GM12878 (cell line): Measurements from ENCODE around the gene TEKT2. TPM values are rescaled to one million over a fixed set of nuclear protein-coding genes. Genes with fewer than 3 reads are reported as not detected.

Source experiments
- ATAC-seq: fragments of 200-7000 bp; cut with Tn5 transposase; 3 replicates; pipeline ENCODE4 v1.9.1; 2020; ENCODE audit warnings: mild to moderate bottlenecking, moderate library complexity
- BruUV-seq: library from RNA; stranded (reverse); fragments of 400-500 nt; replicated peaks from 2 replicates; lab custom pipeline; 2021; lab: Mats Ljungman, UMichigan
- CTCF ChIA-PET: fragments of 300-600 bp; sonication (Branson Sonifier 250); formaldehyde crosslinking; extraction: SDS; loops from one replicate; lab custom pipeline; 2021; ENCODE audit warnings: inconsistent platforms; lab: Yijun Ruan, JAX
- POLR2A ChIA-PET: fragments of 350-600 bp; formaldehyde crosslinking; extraction: SDS; loops from one replicate; lab custom pipeline; 2021; ENCODE audit warnings: inconsistent platforms; lab: Charles Lee
- RAD21 ChIA-PET: fragments of 300-600 bp; sonication (Branson Sonifier 250); formaldehyde crosslinking; loops from one replicate; lab custom pipeline; 2023; ENCODE audit warnings: antibody characterized with exemption; ENCODE audit not compliant: unreplicated experiment; lab: Charles Lee
- SMC1A ChIA-PET: fragments of 300-600 bp; sonication (Branson Sonifier 250); formaldehyde crosslinking; loops from one replicate; lab custom pipeline; 2023; ENCODE audit not compliant: unreplicated experiment, uncharacterized antibody; lab: Charles Lee
- DNase-seq: peaks from one replicate; pipeline ENCODE4 v3.0.0-alpha.2; 2011; ENCODE audit warnings: low read depth, low spot score
- FAIRE-seq: peaks from 3 replicates; lab custom pipeline; 2011; peaks lifted over from hg19 to GRCh38; lab: Jason Lieb, UNC
- H2AFZ ChIP-seq: 2 replicates; pipeline ENCODE4 v1.6.0; 2011; ENCODE audit warnings: low read depth, low read length, control low read depth; ENCODE audit not compliant: control insufficient read depth
- H3K27ac ChIP-seq: 2 replicates; pipeline ENCODE4 v1.5.1; 2011; ENCODE audit warnings: control low read depth; ENCODE audit not compliant: control insufficient read depth, insufficient read depth
- H3K27me3 ChIP-seq, 2 experiments: replicated peaks in 1 of 2; 2 replicates each; pipeline versions ENCODE4 v1.6.0 to v1.6.1; 2011; ENCODE audit warnings: low read length in 1 of 2; ENCODE audit not compliant: control insufficient read depth in 2 of 2, insufficient read depth in 2 of 2
- H3K36me3 ChIP-seq, 2 experiments: 2 replicates each; pipeline ENCODE4 v1.5.1; 2011; ENCODE audit warnings: low read length in 1 of 2; ENCODE audit not compliant: control insufficient read depth in 2 of 2, insufficient read depth in 2 of 2
- H3K4me1 ChIP-seq: 2 replicates; pipeline ENCODE4 v1.6.1; 2011; ENCODE audit warnings: mild to moderate bottlenecking, low read length, moderate library complexity, mixed read lengths; ENCODE audit not compliant: control insufficient read depth, insufficient read depth
- H3K4me2 ChIP-seq: 2 replicates; pipeline ENCODE4 v1.6.0; 2011; ENCODE audit warnings: control low read depth; ENCODE audit not compliant: control insufficient read depth, insufficient read depth
- H3K4me3 ChIP-seq: fragments of 200-600 bp; sonication (generic); 2 replicates; pipeline ENCODE4 v1.5.1; 2016
- H3K79me2 ChIP-seq: 2 replicates; pipeline ENCODE4 v1.6.0; 2011; ENCODE audit warnings: low read length; ENCODE audit not compliant: control insufficient read depth, insufficient read depth
- H3K9ac ChIP-seq: 2 replicates; pipeline ENCODE4 v1.8.0; 2011; ENCODE audit warnings: low read length, control low read depth, mixed read lengths; ENCODE audit not compliant: control insufficient read depth, insufficient read depth
- H3K9me3 ChIP-seq: replicated peaks from 3 replicates; pipeline ENCODE4 v1.5.1; 2011; ENCODE audit warnings: mild to moderate bottlenecking, low read length; ENCODE audit not compliant: control insufficient read depth, insufficient read depth
- H4K20me1 ChIP-seq: 2 replicates; pipeline ENCODE4 v1.6.0; 2011; ENCODE audit not compliant: control insufficient read depth, insufficient read depth
- CEBPB ChIP-seq, 2 experiments: fragments of 150-350 bp in 1 of 2; IDR thresholded peaks; 2 replicates each; pipeline ENCODE4 v1.6.1; 2012 to 2014; ENCODE audit warnings: low read depth in 2 of 2, low read length in 2 of 2, borderline replicate concordance in 1 of 2, inconsistent platforms in 1 of 2
- CHD4 ChIP-seq: fragments of 200-600 bp; sonication (generic); IDR thresholded peaks from 2 replicates; pipeline ENCODE4 v1.6.1; 2016; ENCODE audit warnings: mild to moderate bottlenecking
- GABPA ChIP-seq: IDR thresholded peaks from 2 replicates; pipeline ENCODE4 v1.6.1; 2014; ENCODE audit warnings: antibody characterized with exemption, low read depth, mild to moderate bottlenecking, inconsistent platforms
- HCFC1 ChIP-seq: fragments of 150-350 bp; IDR thresholded peaks from 2 replicates; pipeline ENCODE4 v1.6.1; 2014; ENCODE audit warnings: low read length
- HDAC6 ChIP-seq: fragments of 200-600 bp; sonication (generic); IDR thresholded peaks from one replicate; pipeline ENCODE4 v1.8.0; 2017; ENCODE audit warnings: antibody characterized with exemption; ENCODE audit not compliant: unreplicated experiment
- JUNB ChIP-seq: IDR thresholded peaks from 2 replicates; pipeline ENCODE4 v1.6.1; 2016; ENCODE audit warnings: antibody characterized with exemption, mild to moderate bottlenecking
- KLF5 ChIP-seq: fragments of 450-650 bp; IDR thresholded peaks from 2 replicates; pipeline ENCODE4 v1.6.1; 2014; ENCODE audit warnings: mild to moderate bottlenecking; ENCODE audit not compliant: partially characterized antibody
- MTA2 ChIP-seq: fragments of 450-650 bp; IDR thresholded peaks from 2 replicates; pipeline ENCODE4 v1.6.1; 2016; ENCODE audit warnings: low read depth, mild to moderate bottlenecking, moderate library complexity
- MTA3 ChIP-seq: IDR thresholded peaks from 2 replicates; pipeline ENCODE4 v1.6.1; 2012; ENCODE audit warnings: low read length, inconsistent platforms, borderline replicate concordance
- NFXL1 ChIP-seq: fragments of 450-650 bp; IDR thresholded peaks from 2 replicates; pipeline ENCODE4 v1.6.1; 2017; ENCODE audit warnings: antibody characterized with exemption, mild to moderate bottlenecking, borderline replicate concordance
- NFYB ChIP-seq: IDR thresholded peaks from 2 replicates; pipeline ENCODE4 v1.6.1; 2011; ENCODE audit warnings: low read depth, mild to moderate bottlenecking, low read length, improper control_type of control experiment, moderate library complexity; ENCODE audit not compliant: insufficient read depth
- POLR2A ChIP-seq: IDR thresholded peaks from 2 replicates; pipeline ENCODE4 v1.6.1; 2011; ENCODE audit warnings: low read depth, mild to moderate bottlenecking, low read length
- POLR2AphosphoS5 ChIP-seq: IDR thresholded peaks from 2 replicates; pipeline ENCODE4 v1.6.1; 2011; ENCODE audit warnings: mild to moderate bottlenecking, low read length, inconsistent platforms
- SIX5 ChIP-seq: IDR thresholded peaks from 2 replicates; pipeline ENCODE4 v1.6.1; 2011; ENCODE audit warnings: mild to moderate bottlenecking, low read depth, low read length, moderate library complexity; ENCODE audit not compliant: severe bottlenecking
- TARDBP ChIP-seq: IDR thresholded peaks from 2 replicates; pipeline ENCODE4 v1.6.1; 2016; ENCODE audit warnings: borderline replicate concordance
- ZBED1 ChIP-seq: IDR thresholded peaks from 2 replicates; pipeline ENCODE4 v1.6.1; 2016; ENCODE audit warnings: borderline replicate concordance
- ZNF207 ChIP-seq: fragments of 450-650 bp; IDR thresholded peaks from 2 replicates; pipeline ENCODE4 v1.6.1; 2014; ENCODE audit warnings: antibody characterized with exemption, mild to moderate bottlenecking, borderline replicate concordance
- ZSCAN29 ChIP-seq: fragments of 450-650 bp; IDR thresholded peaks from 2 replicates; pipeline ENCODE4 v1.6.1; 2017; ENCODE audit warnings: mild to moderate bottlenecking, moderate library complexity
- WGBS: methylation state at CpG from one replicate; pipeline ENCODE4 v1.1.6; 2016; ENCODE audit warnings: low lambda C conversion rate; ENCODE audit not compliant: insufficient replicate concordance, insufficient coverage; ENCODE audit errors: missing lambda C conversion rate; 5-methylcytosine and 5-hydroxymethylcytosine counted together
- in situ Hi-C: fragments of 300-500 bp; cut with MboI; formaldehyde crosslinking; loops from 9 replicates; pipeline ENCODE4 v1.14.3; 2018; ENCODE audit warnings: mixed read lengths
- intact Hi-C: fragments of 100-400 bp; cut with micrococcal nuclease; formaldehyde crosslinking; loops from one replicate; pipeline ENCODE4 v1.14.2; 2022; ENCODE audit not compliant: unreplicated experiment
- polyA plus RNA-seq, 11 experiments: library from polyadenylated mRNA; depleted of rRNA in 4 of 11; unstranded in 6 of 11; stranded (reverse) in 5 of 11; fragments of >200 nt; fragmentation: Nextera tagmentation in 4 of 11; fragmentation: Illumina TruSeq in 1 of 11; extraction: Ambion mirVana in 4 of 11; extraction: Trizol in 1 of 11; gene quantifications; 1 replicate in 1 of 11; 2 replicates in 10 of 11; pipeline versions ENCODE4 v1.2.1 to v1.2.3, GENCODE V29; 2011 to 2016; ENCODE audit warnings: inconsistent platforms in 2 of 11, missing spikeins in 2 of 11, low read depth in 1 of 11
- total RNA-seq, 4 experiments: library from RNA; depleted of rRNA in 3 of 4; stranded (reverse); fragments of >200 nt in 3 of 4; fragmentation: Illumina TruSeq in 1 of 4; extraction: Trizol in 1 of 4; gene quantifications; 2 replicates each; pipeline versions ENCODE4 v1.2.1 to v1.2.3, GENCODE V29; 2013 to 2021
- TF ChIP-seq, protein P1 (sequence below): fragments of 450-650 bp; IDR thresholded peaks from 2 replicates; pipeline ENCODE4 v1.6.1; 2018; ENCODE audit warnings: borderline replicate concordance, mild to moderate bottlenecking; ENCODE audit not compliant: partially characterized antibody

The TEKT2 gene
- total and polyA plus RNA-seq, 10 of the 15 experiments (the other 5 are each of a cell fraction or from before 2014, with no cell fraction given): 0.07 to 0.13 TPM; not detected in 8

DNA sequence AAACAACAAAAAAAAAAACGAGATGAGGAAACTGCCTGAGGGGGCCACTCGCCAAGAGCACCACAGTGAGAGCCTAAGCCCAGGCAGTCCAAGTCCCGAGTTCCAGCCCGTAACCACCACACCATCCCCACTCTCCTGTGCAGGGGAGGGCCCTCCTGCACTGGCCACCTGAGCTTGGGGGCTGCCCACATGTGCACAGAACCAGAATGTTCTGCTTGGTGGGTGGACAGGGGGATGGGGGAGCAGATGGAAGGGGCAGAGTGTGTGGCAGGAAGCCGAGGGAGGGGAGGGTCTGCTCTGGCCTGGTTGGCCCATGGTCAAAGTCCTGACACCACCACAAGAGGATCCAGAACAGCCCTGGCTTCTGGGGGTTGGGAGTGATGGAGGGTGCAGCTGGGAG is 22.4 kb downstream of the TEKT2 start:
- Histone ChIP-seq H4K20me1 (no peaks in the 10 kb centered on the region), H3K27ac (no peak overlapping the region)
- in situ Hi-C loops: loop anchor here (10.0 kb wide), 1 partner anchor 179 kb away; no protein-coding TSS in a partner anchor
- TF ChIP-seq MTA2: no peak
- no peak for TF ChIP-seq ZSCAN29
- no peak for TF ChIP-seq MTA3
- TF ChIP-seq ZBED1: no peak
- no peak for TF ChIP-seq NFXL1
- TF ChIP-seq ZNF207: no peak
- no peak for TF ChIP-seq SIX5
- TF ChIP-seq NFYB: no peak
- no peak for TF ChIP-seq HDAC6
- TF ChIP-seq CHD4: no peak
- TF ChIP-seq, protein P1, sequence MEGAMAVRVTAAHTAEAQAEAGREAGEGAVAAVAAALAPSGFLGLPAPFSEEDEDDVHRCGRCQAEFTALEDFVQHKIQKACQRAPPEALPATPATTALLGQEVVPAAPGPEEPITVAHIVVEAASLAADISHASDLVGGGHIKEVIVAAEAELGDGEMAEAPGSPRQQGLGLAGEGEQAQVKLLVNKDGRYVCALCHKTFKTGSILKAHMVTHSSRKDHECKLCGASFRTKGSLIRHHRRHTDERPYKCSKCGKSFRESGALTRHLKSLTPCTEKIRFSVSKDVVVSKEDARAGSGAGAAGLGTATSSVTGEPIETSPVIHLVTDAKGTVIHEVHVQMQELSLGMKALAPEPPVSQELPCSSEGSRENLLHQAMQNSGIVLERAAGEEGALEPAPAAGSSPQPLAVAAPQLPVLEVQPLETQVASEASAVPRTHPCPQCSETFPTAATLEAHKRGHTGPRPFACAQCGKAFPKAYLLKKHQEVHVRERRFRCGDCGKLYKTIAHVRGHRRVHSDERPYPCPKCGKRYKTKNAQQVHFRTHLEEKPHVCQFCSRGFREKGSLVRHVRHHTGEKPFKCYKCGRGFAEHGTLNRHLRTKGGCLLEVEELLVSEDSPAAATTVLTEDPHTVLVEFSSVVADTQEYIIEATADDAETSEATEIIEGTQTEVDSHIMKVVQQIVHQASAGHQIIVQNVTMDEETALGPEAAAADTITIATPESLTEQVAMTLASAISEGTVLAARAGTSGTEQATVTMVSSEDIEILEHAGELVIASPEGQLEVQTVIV: no peak
- TF ChIP-seq TARDBP: no peak
- no peak for TF ChIP-seq JUNB
- TF ChIP-seq KLF5: no peak
- no peak for TF ChIP-seq GABPA
- no peak for TF ChIP-seq POLR2A
- no peak for TF ChIP-seq HCFC1
- TF ChIP-seq POLR2AphosphoS5: no peak
- TF ChIP-seq CEBPB (IDR thresholded peaks at IDR 0.05; ENCODE audit: borderline replicate concordance in 1 of 2, low read depth in 2 of 2, low read length in 2 of 2): no peak
- TF ChIP-seq, all 136 proteins: peak for 0
- ATAC-seq (no peak), FAIRE-seq (no peak), DNase-seq (no peak)
- Histone ChIP-seq H3K9ac (no peak overlapping the region), H3K4me2 (no peak overlapping the region), H3K4me1 (no peaks in the 10 kb centered on the region), H3K9me3 (no peaks in the 10 kb centered on the region), H3K36me3 (no peaks in the 10 kb centered on the region), H3K4me3 (no peak overlapping the region), H2AFZ (no peak overlapping the region), H3K27me3 (no peaks in the 10 kb centered on the region), H3K79me2 (no peaks in the 10 kb centered on the region)
- no TSS peak for BruUV-seq
- intact Hi-C loops: no loop called here
- 6% methylated on average over 5 of the region's 5 CpGs for WGBS
- ChIA-PET CTCF (interaction anchor here (1.0 kb wide), 2 partner anchors 28 to 179 kb away, joined by 3 to 5 read pairs; no protein-coding TSS in a partner anchor), RAD21 (no interaction called here), POLR2A (no interaction called here), SMC1A (no interaction called here)
